ENCODE results near the gene WDR4. TPM values are rescaled to one million over a fixed set of nuclear protein-coding genes. Genes with fewer than 3 reads are reported as not detected.
A peak's percentile ranks its signal among the peaks of the same experiment; 100 is the strongest.

The WDR4 gene
- total RNA-seq, 3 donors from 2014 or later, result 16.1 to 16.7 (median 16.5) TPM

GRCh38 chr21:42905195-42905594 lies 25.9 kb upstream of the WDR4 start:
- H3K4me1 ChIP-seq (ENCODE audit: low read depth), result no peaks in the 10 kb centered on the region
- no peak overlapping the region for H3K4me3 ChIP-seq
- intact Hi-C loops (cut with DNase I, micrococcal nuclease), result no loop called here
- ATAC-seq, result no peak
- no peak for DNase-seq
- TF ChIP-seq CTCF (IDR thresholded peaks at IDR 0.05), result no peak
- H3K36me3 ChIP-seq (ENCODE audit: low read depth), result peaks cover 15% of the 10 kb centered on the region
- no peaks in the 10 kb centered on the region for H3K9me3 ChIP-seq

- TF ChIP-seq CTCF (IDR thresholded peaks at IDR 0.05), result no peak
- Histone ChIP-seq H3K9me3 (no peaks in the 10 kb centered on the region), H3K4me3 (no peak overlapping the region), H3K4me1 (ENCODE audit: low read depth) (no peaks in the 10 kb centered on the region), H3K36me3 (ENCODE audit: low read depth) (peaks cover 15% of the 10 kb centered on the region)
- ATAC-seq (no peak), DNase-seq (no peak)
- intact Hi-C loops (cut with DNase I, micrococcal nuclease), result no loop called here
These were observed 24.5 kb upstream of the WDR4 start for GRCh38 chr21:42903817-42904216.

- Histone ChIP-seq H3K4me1 (ENCODE audit: low read depth) (no peaks in the 10 kb centered on the region), H3K4me3 (no peak overlapping the region), H3K9me3 (no peaks in the 10 kb centered on the region), H3K36me3 (ENCODE audit: low read depth) (peaks cover 15% of the 10 kb centered on the region)
- DNase-seq (no peak), ATAC-seq (no peak)
- no peak for TF ChIP-seq CTCF (IDR thresholded peaks at IDR 0.05)
- intact Hi-C loops (cut with DNase I, micrococcal nuclease), result no loop called here
These were observed 21.1 kb upstream of the WDR4 start for GRCh38 chr21:42900446-42900845.

- Histone ChIP-seq H3K36me3 (ENCODE audit: low read depth) (no peaks in the 10 kb centered on the region), H3K9me3 (no peaks in the 10 kb centered on the region), H3K4me3 (peak within 1 kb of the TSS; percentile 76), H3K4me1 (ENCODE audit: low read depth) (no peaks in the 10 kb centered on the region)
- intact Hi-C loops (cut with DNase I, micrococcal nuclease), result no loop called here
- peak; percentile 25 for TF ChIP-seq CTCF (IDR thresholded peaks at IDR 0.05)
- ATAC-seq, result peak; percentile 97
- peak; percentile 100 for DNase-seq
These were observed 13.8 kb upstream of the WDR4 start, which contains the start of gene NDUFV3 for GRCh38 chr21:42892931-42893755. Gene NDUFV3, plus strand, starts transcription at chr21:42893309. Its CDS starts 25 bp downstream, at chr21:42893334.

GRCh38 chr21:42892582-42892930 lies 13.2 kb upstream of the WDR4 start:
- no peak for TF ChIP-seq CTCF (IDR thresholded peaks at IDR 0.05)
- intact Hi-C loops (cut with DNase I, micrococcal nuclease), result no loop called here
- Histone ChIP-seq H3K36me3 (ENCODE audit: low read depth) (no peaks in the 10 kb centered on the region), H3K9me3 (no peaks in the 10 kb centered on the region), H3K4me3 (peak overlapping the region; percentile 76), H3K4me1 (ENCODE audit: low read depth) (no peaks in the 10 kb centered on the region)
- peak; percentile 32 for ATAC-seq
- DNase-seq, result no peak
